HG02642 (cell line): ENCODE data around the gene LIMA1.

Experiments
- ATAC-seq: cut with Tn5 transposase; IDR thresholded peaks from one replicate; pipeline ENCODE4 v1.9.1; 2021; ENCODE audit warnings: mild to moderate bottlenecking; ENCODE audit not compliant: unreplicated experiment, poor library complexity

Gene LIMA1

DNA sequence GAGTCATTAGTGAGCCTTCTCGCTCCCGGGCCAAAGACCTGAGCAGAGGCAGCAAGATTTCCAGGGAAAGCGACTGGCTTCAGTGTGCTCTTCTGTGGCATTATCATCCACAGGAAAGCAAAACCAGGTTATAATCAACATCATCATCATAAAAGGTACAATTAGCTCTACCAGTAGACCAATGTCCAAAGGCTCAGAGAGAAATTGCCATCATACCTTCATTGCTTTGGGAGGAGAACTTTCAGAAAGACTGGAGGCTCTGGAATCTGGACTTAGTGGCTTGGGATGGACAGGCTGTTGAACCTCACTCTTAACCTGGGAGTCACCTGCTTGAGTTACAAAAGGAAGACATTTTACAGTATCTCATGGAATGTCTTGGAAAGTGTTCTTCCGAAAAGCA is 91.1 kb downstream of the LIMA1 start:
- ATAC-seq, result no peak

DNA sequence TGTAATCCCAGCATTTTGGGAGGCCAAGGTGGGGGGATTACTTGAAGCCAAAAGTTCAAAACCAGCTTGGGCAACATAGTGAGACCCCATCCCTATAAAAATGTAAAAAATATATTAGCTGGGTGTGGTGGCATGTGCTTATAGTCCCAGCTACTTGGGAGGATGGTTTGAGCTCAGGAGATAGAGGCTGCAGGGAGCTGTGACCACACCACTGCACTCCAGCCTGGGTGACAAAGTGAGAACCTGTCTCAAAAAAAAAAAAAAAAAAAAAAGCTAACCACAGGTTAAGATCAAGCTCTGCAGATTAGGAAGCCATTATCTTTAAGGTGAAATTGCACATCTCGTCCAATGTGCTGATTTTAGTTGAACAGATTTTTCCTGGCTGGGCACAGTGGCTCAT is 92.5 kb downstream of the LIMA1 start:
- no peak for ATAC-seq

DNA sequence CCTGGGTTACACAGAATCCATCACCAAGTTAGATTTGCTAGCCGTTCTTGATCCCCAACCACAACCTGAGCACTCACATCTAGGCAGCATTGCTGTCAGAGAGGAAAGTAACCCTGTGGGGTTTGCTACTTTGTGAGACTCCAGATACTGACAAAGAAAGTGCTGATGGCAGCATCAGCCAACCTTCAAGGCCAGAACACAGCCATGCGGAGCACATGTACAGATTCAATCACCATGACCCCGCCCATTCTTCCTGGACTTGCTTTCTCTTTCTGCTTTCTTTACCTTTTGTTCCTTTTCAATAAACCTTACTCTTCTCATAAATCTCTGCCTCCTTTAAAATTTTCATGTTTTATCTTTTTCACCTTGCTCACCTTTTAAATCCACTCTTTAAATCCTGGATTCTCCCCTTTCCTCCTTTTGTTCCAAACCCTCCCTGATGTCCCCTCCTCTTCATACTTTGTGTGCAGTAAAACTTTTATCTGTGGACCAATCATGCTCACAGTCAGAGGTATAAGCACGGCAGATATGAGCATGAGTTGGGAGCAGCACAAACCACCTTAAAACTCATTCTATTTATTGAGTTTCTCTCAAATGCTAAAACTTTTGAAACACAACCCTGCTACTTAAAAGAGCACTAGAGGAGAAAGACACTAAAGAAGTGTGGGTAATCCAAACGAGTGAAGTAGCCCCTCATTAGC is 94.3 kb downstream of the LIMA1 start:
- no peak for ATAC-seq

DNA sequence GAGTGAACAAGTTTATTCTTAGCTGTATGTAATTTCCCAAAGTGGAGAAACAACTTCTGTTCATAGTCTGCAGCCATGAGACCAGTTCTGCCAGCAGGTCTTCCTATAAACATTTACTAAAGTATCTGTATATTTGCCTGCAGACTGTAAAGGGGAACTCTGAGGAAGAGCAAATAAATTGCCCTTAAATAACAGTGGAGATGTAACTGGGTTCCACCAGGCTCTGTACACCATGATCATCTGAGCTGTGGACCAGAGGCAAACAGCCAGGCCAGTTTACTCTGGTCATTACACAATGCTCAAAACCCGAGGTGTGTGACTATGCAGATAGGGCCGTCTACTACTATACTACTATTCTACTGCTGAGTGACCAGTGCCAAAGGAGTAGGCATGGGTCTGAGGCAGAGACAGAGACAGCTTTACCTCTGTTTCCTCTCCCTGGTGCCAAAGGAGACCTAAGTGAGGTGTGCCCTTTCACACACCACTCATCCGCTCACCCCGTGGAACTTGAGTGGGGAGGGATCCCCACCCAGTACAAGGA is 95.0 kb downstream of the LIMA1 start:
- ATAC-seq, result no peak

DNA sequence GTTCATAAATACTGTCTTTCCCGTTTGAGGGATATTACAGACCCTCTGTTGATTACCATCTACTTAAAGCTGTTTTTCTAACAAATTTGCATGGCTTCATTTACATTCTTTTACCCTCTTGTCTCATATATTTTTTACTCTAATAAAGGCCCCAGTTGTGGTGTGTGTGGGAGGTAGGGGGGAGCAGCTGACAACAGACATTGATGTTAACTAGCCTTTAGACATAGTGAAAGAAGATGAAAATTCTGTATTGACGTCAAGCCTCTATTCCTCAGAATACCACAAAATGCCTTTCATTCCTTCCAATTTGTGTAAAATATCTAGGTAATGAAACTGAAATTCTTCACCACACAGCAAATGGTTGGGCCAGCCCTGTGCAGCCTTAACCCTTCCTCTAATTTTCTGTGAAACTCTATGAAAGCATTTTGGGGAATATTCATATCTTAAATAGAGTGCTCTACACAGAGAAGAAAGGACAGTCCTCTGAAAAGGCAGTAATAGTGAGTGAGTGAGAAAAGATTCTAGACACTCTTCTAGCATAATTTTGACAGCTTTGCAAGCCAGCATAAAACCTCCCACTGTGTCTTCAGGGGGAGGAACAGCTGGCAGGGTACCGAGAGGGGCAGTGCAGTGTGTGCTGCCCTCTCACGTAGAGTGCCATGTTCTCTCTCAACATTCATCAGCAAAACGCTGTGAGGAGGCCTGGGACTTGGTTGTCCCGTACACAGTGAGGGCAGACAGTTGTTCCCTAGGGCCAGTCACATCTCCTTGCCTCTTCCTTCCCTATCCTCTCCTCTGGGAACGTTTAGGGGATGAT is 96.0 kb downstream of the LIMA1 start:
- peak; percentile 61 for ATAC-seq

DNA sequence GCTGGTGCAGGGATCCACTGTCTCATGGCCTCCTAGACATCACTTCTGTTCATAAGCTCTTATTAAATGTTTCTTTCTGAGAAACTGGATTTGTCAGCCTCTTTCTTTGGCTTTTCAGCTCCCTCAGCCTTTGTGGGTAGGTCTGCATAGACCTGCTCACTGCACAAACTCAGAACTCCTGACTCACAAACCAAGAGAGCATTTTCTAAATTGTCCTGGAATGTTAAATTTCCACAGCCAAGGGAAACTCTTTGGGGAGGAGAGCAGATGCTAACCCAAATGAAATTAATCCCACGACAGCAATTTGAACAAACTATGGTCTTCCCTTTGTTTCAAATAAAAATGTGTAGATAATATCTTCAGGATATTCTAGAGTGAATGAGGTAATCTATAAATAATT is 96.6 kb downstream of the LIMA1 start:
- ATAC-seq, result no peak

DNA sequence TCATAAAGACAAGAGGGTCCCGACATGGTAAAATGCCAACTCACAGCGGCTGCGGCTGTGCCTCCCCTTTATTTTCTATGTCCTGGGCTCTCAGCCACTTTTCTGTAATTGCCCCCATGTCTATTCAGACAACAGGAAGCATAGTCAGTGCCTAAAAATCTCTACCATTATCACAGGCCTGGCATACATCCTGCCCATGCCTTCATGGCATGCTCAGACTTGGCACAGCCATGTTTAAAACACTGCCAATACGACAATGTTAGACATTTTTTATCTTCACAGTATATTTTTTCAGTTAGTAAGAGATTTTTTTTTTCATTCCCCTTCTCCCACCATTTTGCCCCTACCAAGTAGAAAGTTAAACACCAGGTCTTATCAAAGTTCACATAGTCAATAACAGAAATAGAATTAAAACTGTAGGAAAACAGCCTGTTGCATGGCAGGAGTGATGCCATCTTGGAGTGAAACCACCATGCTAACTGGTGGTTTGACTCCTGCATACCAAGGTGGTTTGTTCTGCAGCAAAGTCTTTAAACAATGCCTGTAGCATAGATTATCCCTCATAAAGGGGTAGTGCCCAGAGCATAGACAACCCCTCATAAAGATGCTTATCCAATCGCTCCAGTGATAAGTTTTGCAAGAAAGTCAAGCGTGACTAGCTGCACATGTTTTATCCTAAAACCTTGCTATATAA is 97.2 kb downstream of the LIMA1 start:
- no peak for ATAC-seq

DNA sequence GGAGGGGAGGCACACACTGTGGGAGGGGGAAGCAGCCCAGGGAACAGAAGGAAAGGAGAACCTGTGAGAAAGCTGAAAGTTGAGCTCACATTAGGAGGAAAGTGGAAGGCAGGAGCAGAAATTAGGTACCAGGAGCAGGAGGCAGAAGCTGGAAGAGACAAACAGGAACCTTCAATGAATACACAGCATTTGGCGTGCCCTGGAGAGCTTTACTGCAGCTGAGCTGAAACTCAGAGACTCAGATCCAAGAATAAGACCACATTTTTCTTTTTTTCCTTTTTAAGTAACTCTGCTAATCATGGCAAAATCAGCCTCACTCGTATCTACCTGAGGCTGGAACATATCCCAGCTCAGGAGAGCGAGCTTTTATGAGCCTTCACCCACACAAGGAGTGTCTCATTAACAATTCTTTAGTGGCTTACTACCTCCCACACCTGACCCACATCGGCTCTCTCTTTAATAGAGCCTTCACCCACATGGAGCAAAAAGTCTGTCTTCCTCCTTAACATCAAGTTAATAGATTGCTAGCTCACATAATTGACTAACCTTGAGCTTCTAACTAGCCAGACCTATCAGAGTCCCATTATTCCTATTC is 97.9 kb downstream of the LIMA1 start:
- ATAC-seq, result no peak

DNA sequence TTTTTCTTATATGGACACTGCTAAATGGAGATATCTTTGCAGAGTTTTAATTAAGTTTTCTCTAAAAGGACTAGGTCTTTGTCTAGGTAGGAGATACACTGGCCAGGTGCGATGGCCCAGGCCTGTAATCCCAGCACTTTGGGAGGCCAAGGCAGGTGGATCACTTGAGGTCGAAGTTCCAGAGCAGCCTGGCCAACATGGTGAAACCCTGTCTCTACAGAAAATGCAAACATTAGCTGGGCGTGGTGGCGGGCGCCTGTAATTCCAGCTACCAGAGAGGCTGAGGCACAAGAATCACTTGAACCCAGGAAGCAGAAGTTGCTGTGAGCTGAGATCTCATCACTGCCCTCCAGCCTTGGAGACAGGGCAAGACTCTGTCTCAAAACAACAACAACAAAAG is 99.1 kb downstream of the LIMA1 start:
- ATAC-seq, result no peak

DNA sequence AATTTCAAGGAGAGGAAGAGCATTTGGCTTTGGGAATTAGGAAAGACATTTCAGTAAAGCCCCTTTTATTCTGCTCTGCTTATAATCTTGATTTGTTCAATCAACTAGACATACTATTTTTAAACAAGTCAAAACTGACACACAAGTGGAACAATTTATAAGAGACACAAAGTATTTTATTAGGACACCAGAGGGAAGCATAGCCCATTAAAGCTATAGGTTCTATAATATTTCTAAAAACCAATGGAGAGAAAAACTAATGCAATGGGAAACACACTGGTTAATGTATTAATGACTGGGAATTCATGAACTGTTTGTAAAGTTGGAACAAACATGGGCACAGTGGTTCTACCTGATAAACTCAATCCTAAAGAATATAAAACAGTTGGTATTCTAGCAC is 100.9 kb downstream of the LIMA1 start:
- no peak for ATAC-seq

DNA sequence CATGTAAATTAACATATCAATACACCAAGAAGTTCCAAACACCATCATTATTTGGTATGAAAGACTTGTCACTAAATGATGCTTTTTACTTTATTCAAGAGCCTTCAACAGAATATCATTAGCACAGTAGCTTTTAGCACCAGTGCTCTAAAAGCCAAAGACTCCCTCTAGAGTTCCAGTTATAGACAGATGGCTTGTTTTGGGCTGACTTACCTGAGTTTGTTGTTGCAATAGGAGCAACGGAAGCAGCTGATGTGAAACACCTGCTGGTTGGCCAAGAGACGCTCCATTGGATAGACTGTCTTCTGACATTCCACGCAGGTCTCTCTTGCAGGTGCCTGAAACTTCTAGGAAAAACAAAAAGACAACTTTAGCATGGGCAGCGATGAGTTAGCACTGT is 101.6 kb downstream of the LIMA1 start:
- ATAC-seq, result no peak

DNA sequence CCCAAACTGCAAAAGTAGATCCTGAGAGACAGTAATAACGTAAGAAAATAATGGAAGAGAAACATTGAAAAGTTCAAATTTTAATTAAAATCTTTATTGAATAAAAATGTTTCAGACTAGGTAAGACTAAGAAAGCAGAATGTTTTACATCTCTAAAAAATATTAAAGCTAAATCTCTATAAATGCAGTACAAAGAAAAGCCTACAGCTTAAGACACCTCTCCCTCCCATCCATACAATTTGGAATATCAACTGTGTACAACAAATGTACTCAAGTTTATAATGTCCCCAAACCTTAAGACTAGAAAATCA is 107.6 kb downstream of the LIMA1 start:
- no peak for ATAC-seq

DNA sequence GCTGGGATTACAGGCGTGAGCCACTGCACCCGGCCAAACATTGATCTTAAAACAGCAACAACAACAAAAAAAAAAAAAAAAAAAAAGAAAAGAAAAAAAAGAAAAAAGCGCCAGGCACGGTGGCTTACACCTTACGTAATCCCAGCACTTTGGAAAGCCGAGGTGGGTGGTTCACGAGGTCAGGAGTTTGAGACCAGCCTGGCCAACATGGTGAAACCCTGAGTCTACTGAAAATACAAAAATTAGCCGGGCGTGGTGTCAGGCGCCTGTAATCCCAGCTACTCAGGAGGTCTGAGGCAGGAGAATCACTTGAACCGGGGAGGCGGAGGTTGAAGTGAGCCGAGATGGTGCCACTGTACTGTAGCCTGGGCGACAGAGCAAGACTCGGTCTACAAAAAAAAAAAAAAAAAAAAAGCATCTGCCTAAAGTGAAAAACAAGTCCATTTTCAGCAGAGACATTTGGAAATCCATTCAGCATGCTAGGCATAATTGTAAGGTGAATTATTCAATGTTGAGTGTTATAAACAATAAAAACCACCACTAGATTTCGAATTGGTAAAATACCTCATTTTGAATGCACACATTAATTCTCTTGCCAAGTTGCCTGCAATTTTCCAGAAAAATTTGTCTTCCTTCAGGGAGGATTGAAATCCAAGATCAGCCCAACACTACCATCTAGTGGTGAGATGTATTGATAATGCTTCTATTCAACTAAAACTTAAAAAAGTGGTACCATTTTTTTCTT is 108.2 kb downstream of the LIMA1 start:
- no peak for ATAC-seq

DNA sequence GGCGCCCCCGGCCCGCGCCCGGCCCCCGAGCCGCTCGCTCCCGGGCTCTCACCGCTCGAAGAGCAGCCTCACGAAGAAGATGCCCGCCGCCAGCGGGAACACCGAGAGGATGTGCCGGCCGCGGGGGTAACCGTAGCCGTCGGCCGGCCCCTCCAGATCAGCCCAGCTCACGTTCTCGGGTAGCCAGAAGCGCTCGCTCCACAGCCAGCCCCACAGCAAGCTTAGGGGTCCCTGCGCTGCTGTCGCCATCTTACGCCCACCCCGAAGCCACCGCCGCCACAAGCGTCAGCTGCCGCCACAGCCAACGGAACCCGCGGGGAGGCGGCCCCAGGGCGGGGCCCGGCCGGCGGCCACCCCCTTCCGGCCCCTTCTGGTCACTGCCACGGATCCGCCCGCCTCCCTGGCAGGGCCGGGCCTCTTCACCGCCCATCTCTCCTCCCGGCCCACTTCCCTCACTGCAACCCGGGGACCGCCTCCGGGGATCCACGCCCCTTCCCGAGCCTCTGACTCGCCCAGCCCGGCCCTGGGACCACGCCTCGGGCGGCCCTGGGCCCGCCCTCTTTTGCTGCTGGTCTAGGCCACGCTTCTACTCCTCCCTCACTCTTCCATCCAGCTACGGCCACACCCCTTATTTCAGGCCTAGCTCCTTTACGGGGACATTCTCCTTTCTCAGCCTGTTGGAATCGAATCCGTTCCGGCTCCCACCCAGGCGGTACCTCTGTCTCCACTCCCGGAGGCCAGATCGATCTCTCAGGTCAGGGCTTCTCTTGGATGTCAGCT is 116.1 kb downstream of the LIMA1 start, which contains the start of gene CERS5:
Gene CERS5, minus strand, starts transcription at position 321 of the 780 bp plus-strand sequence. Its CDS starts 72 bp downstream, at position 249.
- ATAC-seq, result peak; percentile 98

DNA sequence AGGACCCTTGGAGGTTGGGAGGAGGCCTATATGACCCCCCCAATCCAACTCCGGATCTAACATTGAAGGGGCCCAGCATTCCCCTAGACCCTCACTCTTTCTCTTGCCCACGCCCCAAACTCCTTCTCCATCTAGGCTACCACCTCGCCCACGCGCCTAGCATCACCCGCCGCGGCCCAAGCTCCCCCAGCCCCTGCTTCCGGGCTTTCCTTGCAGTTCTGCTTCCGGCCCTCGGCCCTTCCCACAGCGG is 116.6 kb downstream of the LIMA1 start:
- ATAC-seq, result peak; percentile 45

DNA sequence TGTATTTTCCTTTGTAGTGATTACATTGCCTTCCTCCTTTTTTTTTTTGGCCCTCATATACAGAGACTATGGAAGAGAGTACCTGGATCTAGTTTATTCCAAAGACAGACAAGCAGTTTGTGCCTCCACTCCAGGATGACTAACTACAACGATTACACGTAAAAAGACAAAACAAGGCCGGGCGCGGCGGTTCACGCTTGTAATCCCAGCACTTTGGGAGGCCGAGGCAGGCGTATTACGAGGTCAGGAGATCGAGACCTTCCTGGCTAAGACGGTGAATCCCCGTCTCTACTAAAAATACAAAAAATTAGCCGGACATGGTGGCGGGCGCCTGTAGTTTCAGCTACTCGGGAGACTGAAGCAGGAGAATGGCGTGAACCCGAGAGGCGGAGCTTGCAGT is 118.4 kb downstream of the LIMA1 start:
- no peak for ATAC-seq

DNA sequence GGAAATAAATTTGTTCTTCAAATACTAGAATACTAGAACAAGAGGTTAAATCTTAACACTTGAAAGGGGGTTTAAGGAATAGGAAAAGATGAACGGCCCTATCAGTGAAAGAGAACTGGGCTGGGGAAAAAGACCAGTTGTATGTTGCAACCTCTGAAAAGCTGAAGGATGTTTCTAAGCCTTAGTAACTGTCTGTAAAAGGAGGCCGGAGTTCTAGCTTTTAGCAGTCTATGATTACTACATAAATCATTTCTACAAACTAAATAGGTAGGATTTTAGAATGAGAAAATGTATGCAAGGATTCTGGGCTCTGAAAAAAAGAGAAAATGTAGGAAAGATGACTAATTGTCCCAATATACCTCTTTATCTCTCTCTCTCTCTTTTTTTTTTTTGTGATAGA is 121.1 kb downstream of the LIMA1 start:
- no peak for ATAC-seq

DNA sequence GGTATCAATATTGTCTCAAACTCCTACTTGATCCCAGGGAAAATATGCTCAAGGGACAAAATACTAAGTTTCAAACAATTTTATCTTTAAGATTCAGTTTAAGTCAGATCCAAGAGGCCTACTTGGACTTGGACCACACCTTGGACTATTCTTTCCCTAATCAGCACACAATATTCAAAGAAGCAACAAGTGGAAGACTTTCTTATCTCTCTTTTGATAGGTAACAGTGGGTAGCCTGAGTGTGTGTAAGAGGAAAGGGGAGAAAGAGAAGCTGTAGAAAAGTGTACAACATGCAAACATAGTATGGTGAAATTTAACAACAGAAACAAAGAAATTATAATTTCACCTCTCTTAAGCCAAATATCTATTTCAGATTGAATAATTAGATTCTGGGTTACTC is 122.7 kb downstream of the LIMA1 start:
- no peak for ATAC-seq

DNA sequence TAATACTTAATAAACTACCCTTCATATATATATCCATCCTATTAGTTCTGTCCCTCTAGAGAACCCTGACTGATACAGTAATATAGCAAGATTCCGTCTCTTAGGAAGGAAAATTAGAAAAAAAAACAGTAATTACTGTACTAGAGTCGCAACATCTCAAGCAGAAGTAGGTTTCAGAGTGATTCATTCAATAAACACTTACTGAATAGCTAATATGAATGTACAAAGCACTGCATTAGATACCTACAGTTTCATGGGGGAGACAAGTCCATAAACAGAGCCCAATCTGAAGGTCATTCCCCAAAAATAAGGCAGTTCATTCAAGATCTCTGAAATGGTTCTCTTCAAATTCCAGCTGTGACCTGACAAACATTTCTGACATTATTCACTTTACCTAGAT is 126.1 kb downstream of the LIMA1 start:
- ATAC-seq, result no peak

DNA sequence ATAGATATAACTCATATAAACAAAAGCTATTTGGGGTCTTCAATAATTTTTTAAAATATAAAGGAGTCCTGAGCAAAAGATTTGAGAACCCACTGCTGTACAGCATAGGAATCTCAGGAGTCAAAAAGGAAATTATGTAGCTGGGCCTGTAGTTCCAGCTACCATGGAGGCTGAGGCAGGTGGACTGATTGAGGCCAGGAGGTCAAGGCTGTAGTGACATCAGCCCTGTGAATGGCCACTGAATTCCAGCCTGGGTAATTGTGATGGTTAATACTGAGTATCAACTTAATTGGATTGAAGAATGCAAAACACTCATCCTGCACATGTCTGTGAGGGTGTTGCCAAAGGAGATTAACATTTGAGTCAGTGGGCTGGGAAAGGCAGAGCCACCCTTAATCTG is 126.7 kb downstream of the LIMA1 start:
- ATAC-seq, result no peak
